OCI-LY7 (cell line): ENCODE results near the gene FLNB. TPM values are rescaled to one million over a fixed set of nuclear protein-coding genes. Genes with fewer than 3 reads are reported as not detected.

Experiments
- BruUV-seq: library from RNA; stranded (reverse); fragments of 400-500 nt; replicated peaks from 2 replicates; lab custom pipeline; 2021; lab: Mats Ljungman, UMichigan
- CTCF ChIA-PET: fragments of 300-600 bp; sonication (Branson Sonifier 250); formaldehyde crosslinking; loops from one replicate; lab custom pipeline; 2022; ENCODE audit warnings: antibody characterized with exemption; ENCODE audit not compliant: unreplicated experiment; lab: Charles Lee
- POLR2A ChIA-PET: fragments of 300-600 bp; sonication (Branson Sonifier 250); formaldehyde crosslinking; loops from one replicate; lab custom pipeline; 2022; ENCODE audit warnings: antibody characterized with exemption; lab: Charles Lee
- DNase-seq: peaks from one replicate; pipeline ENCODE4 v3.0.0-alpha.2; 2015; ENCODE audit warnings: low spot score
- H2AFZ ChIP-seq: fragments of 200-600 bp; sonication (generic), shearing (Covaris generic); 2 replicates; pipeline ENCODE4 v1.6.1; 2014; ENCODE audit warnings: mild to moderate bottlenecking, antibody characterized with exemption, low read length, moderate library complexity
- H3K27ac ChIP-seq: fragments of 200-600 bp; sonication (generic); 2 replicates; pipeline ENCODE4 v1.5.1; 2014; ENCODE audit warnings: mixed run types, low read depth, mild to moderate bottlenecking, moderate library complexity, low read length, inconsistent platforms; ENCODE audit not compliant: poor library complexity, severe bottlenecking
- H3K36me3 ChIP-seq: fragments of 200-600 bp; sonication (generic); 2 replicates; pipeline ENCODE4 v1.6.1; 2014; ENCODE audit warnings: mild to moderate bottlenecking, antibody characterized with exemption, low read length, moderate library complexity, mixed read lengths; ENCODE audit not compliant: insufficient read depth
- H3K4me1 ChIP-seq: fragments of 200-600 bp; sonication (generic); 2 replicates; pipeline ENCODE4 v1.5.1; 2014; ENCODE audit warnings: mild to moderate bottlenecking, low read length; ENCODE audit not compliant: insufficient read depth, poor library complexity, severe bottlenecking
- H3K4me2 ChIP-seq: fragments of 200-600 bp; sonication (generic); 2 replicates; pipeline ENCODE4 v1.6.1; 2014; ENCODE audit warnings: mild to moderate bottlenecking, low read length
- H3K4me3 ChIP-seq: fragments of 200-600 bp; sonication (generic); 2 replicates; pipeline ENCODE4 v1.5.1; 2014; ENCODE audit warnings: mild to moderate bottlenecking, low read depth, low read length; ENCODE audit not compliant: poor library complexity, severe bottlenecking
- H3K79me2 ChIP-seq: fragments of 200-600 bp; sonication (generic); 2 replicates; pipeline ENCODE4 v1.6.1; 2016; ENCODE audit warnings: low read depth, mild to moderate bottlenecking, low read length, moderate library complexity, mixed read lengths; ENCODE audit not compliant: insufficient read depth
- H3K9me2 ChIP-seq: fragments of 200-600 bp; sonication (generic); 2 replicates; pipeline ENCODE4 v1.6.1; 2016; ENCODE audit warnings: mild to moderate bottlenecking, low read length, mixed read lengths; ENCODE audit not compliant: insufficient read depth
- H3K9me3 ChIP-seq: fragments of 200-600 bp; sonication (generic); 2 replicates; pipeline ENCODE4 v1.6.1; 2014; ENCODE audit warnings: mild to moderate bottlenecking, mixed run types, low read length, mixed read lengths
- H4K20me1 ChIP-seq: fragments of 200-600 bp; sonication (generic); 2 replicates; pipeline ENCODE4 v1.6.1; 2014; ENCODE audit warnings: mild to moderate bottlenecking, antibody characterized with exemption, low read length, moderate library complexity, mixed read lengths; ENCODE audit not compliant: insufficient read depth
- EZH2phosphoT487 ChIP-seq: fragments of 200-600 bp; sonication (generic); IDR thresholded peaks from 2 replicates; pipeline ENCODE4 v1.6.1; 2018; ENCODE audit warnings: low read depth, borderline replicate concordance, mild to moderate bottlenecking, mixed run types, antibody characterized with exemption, low read length, moderate library complexity, mixed read lengths
- intact Hi-C: fragments of 100-400 bp; cut with micrococcal nuclease; formaldehyde crosslinking; loops from one replicate; pipeline ENCODE4 v1.10.0; 2022; ENCODE audit not compliant: unreplicated experiment
- total RNA-seq, 2 experiments: library from RNA; depleted of rRNA in 1 of 2; stranded (reverse); fragments of >200 nt in 1 of 2; shearing (Covaris generic) in 1 of 2; gene quantifications; 2 replicates each; pipeline ENCODE4 v1.2.3, GENCODE V29; 2014 to 2022
- TF ChIP-seq, protein P1 (sequence below): fragments of 200-600 bp; sonication (generic); conservative IDR thresholded peaks from 2 replicates; pipeline ENCODE4 v1.5.1; 2014; ENCODE audit warnings: mild to moderate bottlenecking, antibody characterized with exemption, low read length, moderate library complexity, mixed read lengths

Gene FLNB
- total RNA-seq, 2 experiments from 2014 or later: 29.9 to 39.1 TPM

DNA sequence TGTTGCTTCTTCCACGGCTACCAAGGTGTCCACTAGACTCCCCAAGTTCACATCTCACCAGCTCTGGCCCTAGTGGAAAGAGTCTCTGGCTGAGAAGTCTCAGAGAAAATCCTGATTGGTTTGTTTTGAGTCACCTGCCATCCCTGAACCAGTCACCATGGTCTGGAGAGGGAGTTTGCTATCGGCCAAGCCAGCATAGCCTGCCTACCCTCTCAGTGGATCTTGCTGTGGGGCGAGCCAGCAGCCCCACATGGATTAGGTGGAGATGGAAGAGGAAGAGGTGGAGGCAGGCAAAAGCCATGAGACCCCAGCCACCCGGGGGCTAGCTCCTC lies 48.1 kb upstream of the FLNB start:
- no peaks in the 10 kb centered on the region for H4K20me1 ChIP-seq
- no peak overlapping the region for H3K4me3 ChIP-seq
- no peak for TF ChIP-seq EZH2phosphoT487
- TF ChIP-seq, protein P1, sequence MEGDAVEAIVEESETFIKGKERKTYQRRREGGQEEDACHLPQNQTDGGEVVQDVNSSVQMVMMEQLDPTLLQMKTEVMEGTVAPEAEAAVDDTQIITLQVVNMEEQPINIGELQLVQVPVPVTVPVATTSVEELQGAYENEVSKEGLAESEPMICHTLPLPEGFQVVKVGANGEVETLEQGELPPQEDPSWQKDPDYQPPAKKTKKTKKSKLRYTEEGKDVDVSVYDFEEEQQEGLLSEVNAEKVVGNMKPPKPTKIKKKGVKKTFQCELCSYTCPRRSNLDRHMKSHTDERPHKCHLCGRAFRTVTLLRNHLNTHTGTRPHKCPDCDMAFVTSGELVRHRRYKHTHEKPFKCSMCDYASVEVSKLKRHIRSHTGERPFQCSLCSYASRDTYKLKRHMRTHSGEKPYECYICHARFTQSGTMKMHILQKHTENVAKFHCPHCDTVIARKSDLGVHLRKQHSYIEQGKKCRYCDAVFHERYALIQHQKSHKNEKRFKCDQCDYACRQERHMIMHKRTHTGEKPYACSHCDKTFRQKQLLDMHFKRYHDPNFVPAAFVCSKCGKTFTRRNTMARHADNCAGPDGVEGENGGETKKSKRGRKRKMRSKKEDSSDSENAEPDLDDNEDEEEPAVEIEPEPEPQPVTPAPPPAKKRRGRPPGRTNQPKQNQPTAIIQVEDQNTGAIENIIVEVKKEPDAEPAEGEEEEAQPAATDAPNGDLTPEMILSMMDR: no peak
- no peak overlapping the region for H3K4me2 ChIP-seq
- H3K79me2 ChIP-seq: no peaks in the 10 kb centered on the region
- no peaks in the 10 kb centered on the region for H3K9me3 ChIP-seq
- CTCF ChIA-PET: no interaction called here
- intact Hi-C loops: no loop called here
- H2AFZ ChIP-seq: peak overlapping the region; percentile 61; the same call in 1 of the 2 replicates
- no peak overlapping the region for H3K27ac ChIP-seq
- no peaks in the 10 kb centered on the region for H3K9me2 ChIP-seq
- no peak for DNase-seq
- POLR2A ChIA-PET: interaction anchor here (0.6 kb wide), 1 partner anchor 233 kb away, joined by 6 read pairs; no protein-coding TSS in a partner anchor
- no TSS peak for BruUV-seq
- peaks cover 14% of the 10 kb centered on the region for H3K4me1 ChIP-seq
- no peaks in the 10 kb centered on the region for H3K36me3 ChIP-seq

DNA sequence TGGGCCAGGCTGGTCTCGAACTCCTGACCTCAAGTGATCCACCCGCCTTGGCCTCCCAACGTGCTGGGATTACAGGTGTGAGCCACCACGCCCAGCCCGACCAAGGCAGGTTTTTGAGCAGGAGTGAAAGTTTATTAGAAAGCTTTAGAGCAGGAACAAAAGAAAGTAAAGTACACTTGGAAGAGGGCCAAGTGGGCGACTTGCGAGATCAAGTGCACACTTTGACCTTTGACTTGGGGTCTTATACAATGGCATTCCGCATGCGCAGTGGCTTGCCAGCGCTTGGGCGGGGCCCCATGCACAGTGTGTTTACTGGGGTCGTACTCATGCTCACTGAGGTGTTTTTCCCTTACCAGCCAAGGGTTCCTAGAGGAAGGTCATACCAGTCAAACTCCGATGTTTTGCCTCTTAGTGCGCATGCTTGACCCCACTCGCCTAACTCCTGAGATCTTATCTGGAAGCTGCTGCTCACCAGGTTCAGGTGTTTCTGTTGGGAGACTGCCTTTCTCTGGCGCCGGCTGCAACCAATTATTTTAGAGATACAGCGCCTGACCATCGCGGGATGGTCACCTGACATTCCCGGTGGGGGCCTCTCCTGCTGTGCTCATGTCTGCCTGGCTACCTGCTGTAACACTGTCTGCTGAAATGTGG lies 46.9 kb upstream of the FLNB start:
- no peak overlapping the region for H3K4me3 ChIP-seq
- POLR2A ChIA-PET: no interaction called here
- intact Hi-C loops: no loop called here

More for the DNA sequence above, 46.9 kb upstream of the FLNB start:
- H3K9me2 ChIP-seq: no peaks in the 10 kb centered on the region
- CTCF ChIA-PET: no interaction called here
- no peak for DNase-seq
- H3K27ac ChIP-seq: no peak overlapping the region
- BruUV-seq: no TSS peak
- no peaks in the 10 kb centered on the region for H3K9me3 ChIP-seq
- H3K36me3 ChIP-seq: no peaks in the 10 kb centered on the region
- H3K4me2 ChIP-seq: no peak overlapping the region
- no peaks in the 10 kb centered on the region for H4K20me1 ChIP-seq
- H3K4me1 ChIP-seq: peaks cover 14% of the 10 kb centered on the region
- TF ChIP-seq EZH2phosphoT487: no peak
- TF ChIP-seq, protein P1: no peak
- H2AFZ ChIP-seq: no peak overlapping the region
- no peaks in the 10 kb centered on the region for H3K79me2 ChIP-seq
